NOMO-1 (cell line): ENCODE measurements around the gene ABCA5.
"Not testable (repeated sequence)": the region's sequence is repeated elsewhere in the genome, so short reads cannot be mapped to it uniquely, and the experiment has no call there.

Source experiments
- DNase-seq, 2 experiments: peaks; one replicate each; lab custom pipeline; 2025; ENCODE audit not compliant: unreplicated experiment in 2 of 2; lab: John Stamatoyannopoulos, UW

Gene ABCA5

GRCh38 chr17:69222707-69223258 lies 104.2 kb downstream of the ABCA5 start:
- no peak for DNase-seq

GRCh38 chr17:69220098-69220497 lies 106.8 kb downstream of the ABCA5 start:
- no peak for DNase-seq

- no peak for DNase-seq
Measured at GRCh38 chr17:69218986-69219385, 107.9 kb downstream of the ABCA5 start.

- no peak for DNase-seq
Measured at GRCh38 chr17:69213059-69213813, 113.7 kb downstream of the ABCA5 start.

GRCh38 chr17:69208640-69209039 lies 118.3 kb downstream of the ABCA5 start:
- no peak for DNase-seq

GRCh38 chr17:69207151-69207550 lies 119.8 kb downstream of the ABCA5 start:
- peak in 1 of 2 experiments; percentile 45 for DNase-seq

- DNase-seq = no peak
Measured at GRCh38 chr17:69198238-69198637, 128.7 kb downstream of the ABCA5 start.

- DNase-seq = not testable (repeated sequence)
Measured at GRCh38 chr17:69196105-69196653, 130.8 kb downstream of the ABCA5 start.
